Dedifferentiated amniotic fluid mesenchymal stem cell (primary cell): ENCODE data around the gene FBXL20.

Experiments used
- DNase-seq: peaks from one replicate; pipeline ENCODE4 v3.0.0-alpha.2; 2016; ENCODE audit errors: extremely low spot score

Gene FBXL20

GRCh38 chr17:39225959-39226683 is 175.3 kb downstream of the FBXL20 start:
- DNase-seq: no peak

- no peak for DNase-seq
Measured at GRCh38 chr17:39225308-39225958, 176.0 kb downstream of the FBXL20 start, which contains the start of gene STAC2. STAC2 (minus strand) TSS chr17:39225945; CDS start chr17:39225502, 443 bp downstream.

GRCh38 chr17:39224778-39225307 is 176.6 kb downstream of the FBXL20 start:
- DNase-seq: no peak

GRCh38 chr17:39223907-39224777 is 177.3 kb downstream of the FBXL20 start:
- DNase-seq: no peak

GRCh38 chr17:39222866-39223834 is 178.3 kb downstream of the FBXL20 start:
- DNase-seq: no peak

- DNase-seq: no peak
Measured at GRCh38 chr17:39222151-39222550, 179.3 kb downstream of the FBXL20 start.

GRCh38 chr17:39221572-39221971 is 179.9 kb downstream of the FBXL20 start:
- no peak for DNase-seq

GRCh38 chr17:39219647-39220154 is 181.7 kb downstream of the FBXL20 start:
- no peak for DNase-seq

- no peak for DNase-seq
Measured at GRCh38 chr17:39218906-39219305, 182.5 kb downstream of the FBXL20 start.

- no peak for DNase-seq
Measured at GRCh38 chr17:39217734-39218369, 183.6 kb downstream of the FBXL20 start.

GRCh38 chr17:39213852-39214251 is 187.6 kb downstream of the FBXL20 start:
- no peak for DNase-seq

GRCh38 chr17:39212841-39213480 is 188.5 kb downstream of the FBXL20 start:
- DNase-seq: no peak

- no peak for DNase-seq
Measured at GRCh38 chr17:39212195-39212810, 189.1 kb downstream of the FBXL20 start.

- no peak for DNase-seq
Measured at GRCh38 chr17:39210093-39210434, 191.4 kb downstream of the FBXL20 start.

GRCh38 chr17:39209317-39210092 is 191.9 kb downstream of the FBXL20 start:
- peak; percentile 22 for DNase-seq

GRCh38 chr17:39208893-39209292 is 192.5 kb downstream of the FBXL20 start:
- no peak for DNase-seq

GRCh38 chr17:39208136-39208535 is 193.3 kb downstream of the FBXL20 start:
- no peak for DNase-seq

- no peak for DNase-seq
Measured at GRCh38 chr17:39205112-39205526, 196.3 kb downstream of the FBXL20 start.

- DNase-seq: no peak
Measured at GRCh38 chr17:39204245-39204644, 197.2 kb downstream of the FBXL20 start.
